H1 (cell line): ENCODE results near the gene CCNG1. TPM values are rescaled to one million over a fixed set of nuclear protein-coding genes. Genes with fewer than 3 reads are reported as not detected.

Experiments
- ATF2 ChIP-seq: IDR thresholded peaks from 2 replicates; pipeline ENCODE4 v1.6.1; 2012; ENCODE audit warnings: low read length, inconsistent platforms
- BCL11A ChIP-seq, 2 experiments: IDR thresholded peaks; one replicate each; pipeline ENCODE4 v1.6.1; 2011; ENCODE audit warnings: low read depth in 2 of 2, low read length in 2 of 2, mild to moderate bottlenecking in 2 of 2
- BRCA1 ChIP-seq: IDR thresholded peaks from 2 replicates; pipeline ENCODE4 v1.6.1; 2012; ENCODE audit warnings: low read depth, low read length, improper control_type of control experiment
- CBX5 ChIP-seq: fragments of 300-800, 300-1000 bp; sonication (generic); IDR thresholded peaks from 2 replicates; pipeline ENCODE4 v1.7.1; 2016; ENCODE audit warnings: antibody characterized with exemption, low read length, low read depth
- CREB1 ChIP-seq: IDR thresholded peaks from 2 replicates; pipeline ENCODE4 v1.6.1; 2012; ENCODE audit warnings: inconsistent platforms
- CTCF ChIP-seq, 3 experiments: IDR thresholded peaks; 1 replicate in 2 of 3; 2 replicates in 1 of 3; pipeline versions ENCODE4 v1.5.1 to v1.6.1; 2011; ENCODE audit warnings: low read length in 3 of 3, mild to moderate bottlenecking in 3 of 3, inconsistent platforms in 2 of 3, low read depth in 1 of 3, moderate library complexity in 1 of 3; ENCODE audit not compliant: insufficient read depth in 1 of 3; ENCODE audit errors: control extremely low read depth in 1 of 3
- E2F6 ChIP-seq: IDR thresholded peaks from 2 replicates; pipeline ENCODE4 v1.6.1; 2012; ENCODE audit warnings: inconsistent platforms
- EZH2 ChIP-seq: fragments of 200-600 bp; sonication (generic); IDR thresholded peaks from 2 replicates; pipeline ENCODE4 v1.7.1; 2012; ENCODE audit warnings: low read depth, mild to moderate bottlenecking, moderate library complexity, low read length, inconsistent platforms; ENCODE audit not compliant: severe bottlenecking
- GTF2F1 ChIP-seq: IDR thresholded peaks from 2 replicates; pipeline ENCODE4 v1.6.1; 2012; ENCODE audit warnings: low read depth, low read length, improper control_type of control experiment, borderline replicate concordance
- HDAC2 ChIP-seq, 2 experiments: fragments of 300-600 bp in 1 of 2; sonication (generic) in 1 of 2; IDR thresholded peaks; 2 replicates each; pipeline ENCODE4 v1.6.1; 2011 to 2012; ENCODE audit warnings: low read depth in 2 of 2, low read length in 2 of 2, mild to moderate bottlenecking in 2 of 2, moderate library complexity in 2 of 2, borderline replicate concordance in 1 of 2, inconsistent platforms in 1 of 2
- MAFK ChIP-seq: IDR thresholded peaks from 2 replicates; pipeline ENCODE4 v1.6.1; 2012; ENCODE audit warnings: low read depth, mild to moderate bottlenecking, improper control_type of control experiment, low read length
- NANOG ChIP-seq: IDR thresholded peaks from 2 replicates; pipeline ENCODE4 v1.6.1; 2011; ENCODE audit warnings: low read length, low read depth, mild to moderate bottlenecking, inconsistent platforms; ENCODE audit not compliant: insufficient read depth, poor library complexity, severe bottlenecking
- PHF8 ChIP-seq: fragments of 200-600 bp; sonication (generic); conservative IDR thresholded peaks from 2 replicates; pipeline ENCODE4 v1.7.1; 2012; ENCODE audit warnings: low read depth, mild to moderate bottlenecking, inconsistent platforms, low read length, moderate library complexity
- POU5F1 ChIP-seq: IDR thresholded peaks from 2 replicates; pipeline ENCODE4 v1.6.1; 2011; ENCODE audit warnings: low read depth, mild to moderate bottlenecking, low read length, moderate library complexity
- RNF2 ChIP-seq: fragments of 200-900, 300-1000 bp; sonication (generic); IDR thresholded peaks from 2 replicates; pipeline ENCODE4 v1.7.1; 2016; ENCODE audit warnings: borderline replicate concordance, low read depth, mild to moderate bottlenecking, antibody characterized with exemption, low read length; ENCODE audit not compliant: poor library complexity, severe bottlenecking; ENCODE audit errors: missing control alignments
- SIRT6 ChIP-seq: IDR thresholded peaks from one replicate; pipeline ENCODE4 v1.7.1; 2012; ENCODE audit warnings: low read length, inconsistent platforms
- TBP ChIP-seq: IDR thresholded peaks from 2 replicates; pipeline ENCODE4 v1.6.1; 2011; ENCODE audit warnings: low read depth, low read length, improper control_type of control experiment
- USF2 ChIP-seq: IDR thresholded peaks from 2 replicates; pipeline ENCODE4 v1.6.1; 2011; ENCODE audit warnings: low read length, improper control_type of control experiment
- polyA plus RNA-seq, 7 experiments: library from polyadenylated mRNA; depleted of rRNA in 3 of 7; stranded (reverse) in 5 of 7; unstranded in 2 of 7; fragments of >200 nt in 5 of 7; fragments of 200-250 nt in 2 of 7; gene quantifications; 1 replicate in 5 of 7; 2 replicates in 1 of 7; 4 replicates in 1 of 7; pipeline versions ENCODE4 v1.2.1 to v1.2.3, GENCODE V29; 2011 to 2013; ENCODE audit warnings: missing spikeins in 2 of 7, mixed read lengths in 2 of 7
- total RNA-seq: library from RNA; stranded (reverse); fragmentation: NEBNext Ultra II Directional; extraction: Animal tissue kit (Norgen Biotek cat#: 25700); gene quantifications from 2 replicates; pipeline ENCODE4 v1.2.1, GENCODE V29; 2021

Gene CCNG1
- total and polyA plus RNA-seq, 2 of the 8 experiments (the other 6 are each of a cell fraction or from before 2014, with no cell fraction given): 165 to 369 TPM

DNA sequence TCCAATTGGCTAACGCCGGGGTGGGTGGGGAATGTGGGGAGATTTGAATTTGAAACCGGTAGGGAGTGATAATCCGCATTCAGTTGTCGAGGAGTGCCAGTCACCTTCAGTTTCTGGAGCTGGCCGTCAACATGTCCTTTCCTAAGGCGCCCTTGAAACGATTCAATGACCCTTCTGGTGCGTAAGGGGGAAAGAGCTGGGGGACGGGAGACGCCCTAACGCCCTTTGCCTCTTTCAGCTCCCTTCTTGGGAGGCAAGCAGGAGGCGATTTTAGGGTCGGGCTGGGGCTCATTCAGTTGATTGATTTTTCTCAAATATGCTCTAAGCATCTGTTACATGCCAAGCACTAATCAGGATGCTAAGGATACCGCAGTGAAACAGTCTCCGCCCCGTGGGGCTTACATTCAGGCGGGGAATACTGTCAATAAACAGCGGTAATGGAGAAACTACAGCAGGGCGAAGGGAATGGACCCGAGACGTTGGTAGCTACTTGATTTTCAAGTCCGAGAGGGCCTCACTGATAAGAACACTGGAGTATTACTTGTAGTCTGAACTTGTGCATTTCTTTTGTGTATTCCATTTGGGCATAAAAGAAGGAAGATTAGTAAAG is 23.3 kb downstream of the CCNG1 start, which contains the start of gene HMMR (continued):
- TF ChIP-seq HDAC2 (IDR thresholded peaks at IDR 0.05; ENCODE audit: borderline replicate concordance in 1 of 2, low read depth in 2 of 2, low read length in 2 of 2): no peak
- no peak for TF ChIP-seq SIRT6
- no peak for TF ChIP-seq CREB1
- no peak for TF ChIP-seq USF2
- no peak for TF ChIP-seq POU5F1
- no peak for TF ChIP-seq E2F6
- TF ChIP-seq EZH2: no peak
- TF ChIP-seq ATF2: no peak
- TF ChIP-seq CBX5: no peak
- TF ChIP-seq BCL11A (IDR thresholded peaks at IDR 0.05; ENCODE audit: low read depth in 2 of 2, low read length in 2 of 2): no peak
- peak; percentile 77 for TF ChIP-seq TBP
- TF ChIP-seq BRCA1: no peak
- no peak for TF ChIP-seq GTF2F1
- TF ChIP-seq MAFK: no peak
- no peak; the same call in 1 of the 2 replicates for TF ChIP-seq PHF8
- no peak for TF ChIP-seq CTCF (IDR thresholded peaks at IDR 0.05; ENCODE audit: control extremely low read depth in 1 of 3, insufficient read depth in 1 of 3, low read depth in 1 of 3, low read length in 3 of 3)
- no peak for TF ChIP-seq NANOG
- TF ChIP-seq RNF2: no peak
